NCI-H2227 treated with DMSO at 0.1 percent for 48 hours (cell line): Measurements from ENCODE around the gene NRP1.

Source experiments
- DNase-seq: peaks from one replicate; lab custom pipeline; 2025; lab: John Stamatoyannopoulos, UW

Gene NRP1

GRCh38 chr10:33290321-33291052 lies 44.0 kb downstream of the NRP1 start:
- DNase-seq, result no peak

GRCh38 chr10:33289776-33290175 lies 44.7 kb downstream of the NRP1 start:
- DNase-seq, result no peak

GRCh38 chr10:33288127-33288526 lies 46.3 kb downstream of the NRP1 start:
- no peak for DNase-seq

GRCh38 chr10:33287112-33287511 lies 47.4 kb downstream of the NRP1 start:
- DNase-seq, result no peak

GRCh38 chr10:33286157-33286934 lies 48.1 kb downstream of the NRP1 start:
- DNase-seq, result no peak

- no peak for DNase-seq
Measured at GRCh38 chr10:33284945-33285344, 49.5 kb downstream of the NRP1 start.

GRCh38 chr10:33279811-33280602 lies 54.5 kb downstream of the NRP1 start:
- no peak for DNase-seq

- DNase-seq, result no peak
Measured at GRCh38 chr10:33279276-33279675, 55.2 kb downstream of the NRP1 start.

GRCh38 chr10:33278198-33278597 lies 56.3 kb downstream of the NRP1 start:
- DNase-seq, result no peak

GRCh38 chr10:33277135-33277536 lies 57.3 kb downstream of the NRP1 start:
- DNase-seq, result no peak

GRCh38 chr10:33276282-33276923 lies 58.1 kb downstream of the NRP1 start:
- no peak for DNase-seq

- no peak for DNase-seq
Measured at GRCh38 chr10:33274096-33274785, 60.2 kb downstream of the NRP1 start.

- DNase-seq, result no peak
Measured at GRCh38 chr10:33273295-33274002, 61.0 kb downstream of the NRP1 start.

- DNase-seq, result no peak
Measured at GRCh38 chr10:33272635-33273034, 61.8 kb downstream of the NRP1 start.

GRCh38 chr10:33271969-33272583 lies 62.4 kb downstream of the NRP1 start:
- no peak for DNase-seq

- no peak for DNase-seq
Measured at GRCh38 chr10:33270971-33271370, 63.5 kb downstream of the NRP1 start.

- no peak for DNase-seq
Measured at GRCh38 chr10:33267708-33268107, 66.8 kb downstream of the NRP1 start.

GRCh38 chr10:33265621-33266020 lies 68.8 kb downstream of the NRP1 start:
- no peak for DNase-seq

- no peak for DNase-seq
Measured at GRCh38 chr10:33263453-33263852, 71.0 kb downstream of the NRP1 start.

GRCh38 chr10:33262871-33263270 lies 71.6 kb downstream of the NRP1 start:
- DNase-seq, result no peak
